ENCODE measurements around the gene SMG7. TPM values are rescaled to one million over a fixed set of nuclear protein-coding genes. Genes with fewer than 3 reads are reported as not detected.

Gene SMG7
- total RNA-seq, 1 donor: 30.7 TPM

DNA sequence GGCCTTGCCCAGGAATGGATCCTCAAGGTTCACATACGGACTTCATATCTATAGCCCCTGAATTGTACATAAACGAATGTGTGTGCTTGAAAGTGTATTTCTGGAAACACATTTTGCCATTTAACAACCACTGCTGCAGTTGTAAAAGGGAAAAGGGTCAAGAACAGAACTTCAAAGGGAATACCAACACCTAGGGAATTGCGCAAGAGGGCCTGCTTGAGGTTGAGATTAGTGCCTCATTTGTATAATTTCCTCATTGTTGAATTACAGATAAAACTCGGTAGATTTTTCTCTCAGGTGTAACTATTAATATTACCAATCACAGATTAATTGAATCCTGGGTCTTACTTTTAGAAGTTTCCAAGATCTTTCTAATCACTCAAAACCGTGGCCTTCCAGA is 111.8 kb downstream of the SMG7 start:
- DNase-seq (ENCODE audit: low read depth in 2 of 3, low spot score in 2 of 3): no peak

DNA sequence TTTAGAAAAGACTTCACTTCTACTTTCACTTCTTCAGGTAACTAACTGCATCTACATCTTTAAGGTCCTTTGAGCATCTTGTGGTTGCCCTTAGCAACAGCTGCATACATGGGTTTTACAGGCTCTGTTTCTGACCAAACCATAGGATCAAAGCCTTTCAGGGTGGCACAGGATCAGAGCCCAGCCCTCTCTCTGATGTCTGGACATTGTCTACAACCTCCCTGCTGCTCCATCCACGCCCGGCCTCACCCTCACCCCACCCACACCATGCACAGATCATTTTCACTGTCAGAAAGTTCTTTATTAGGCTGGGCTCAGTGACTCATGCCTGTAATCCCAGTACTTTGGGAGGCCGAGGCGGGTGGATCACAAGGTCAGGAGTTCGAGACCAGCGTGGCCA is 112.7 kb downstream of the SMG7 start:
- no peak for DNase-seq (ENCODE audit: low read depth in 2 of 3, low spot score in 2 of 3)

- DNase-seq (ENCODE audit: low read depth in 2 of 3, low spot score in 2 of 3): no peak
Observed at GRCh38 chr1:183586455-183586854, 114.2 kb downstream of the SMG7 start.

DNA sequence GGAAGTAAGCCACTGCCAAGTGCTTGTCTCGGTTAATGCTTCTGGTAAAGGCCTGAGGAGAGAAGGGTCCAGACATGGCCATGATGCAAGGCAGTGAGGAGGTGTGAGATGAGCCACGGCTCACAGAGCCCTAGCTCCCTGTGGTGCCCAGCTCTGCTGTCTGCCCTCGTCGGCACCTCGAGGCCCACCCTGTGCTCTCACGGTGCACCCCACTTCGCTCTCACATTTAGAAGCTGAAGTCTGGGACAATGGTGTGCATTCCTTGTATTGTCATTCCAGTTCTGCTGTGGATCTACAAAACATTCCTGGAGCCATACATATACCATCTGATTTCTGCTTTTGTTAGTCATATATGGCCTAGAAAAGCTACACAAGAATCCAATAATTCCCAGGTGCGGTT is 114.6 kb downstream of the SMG7 start:
- no peak for DNase-seq (ENCODE audit: low read depth in 2 of 3, low spot score in 2 of 3)

- no peak for DNase-seq (ENCODE audit: low read depth in 2 of 3, low spot score in 2 of 3)
Observed at GRCh38 chr1:183588827-183589226, 116.5 kb downstream of the SMG7 start.

DNA sequence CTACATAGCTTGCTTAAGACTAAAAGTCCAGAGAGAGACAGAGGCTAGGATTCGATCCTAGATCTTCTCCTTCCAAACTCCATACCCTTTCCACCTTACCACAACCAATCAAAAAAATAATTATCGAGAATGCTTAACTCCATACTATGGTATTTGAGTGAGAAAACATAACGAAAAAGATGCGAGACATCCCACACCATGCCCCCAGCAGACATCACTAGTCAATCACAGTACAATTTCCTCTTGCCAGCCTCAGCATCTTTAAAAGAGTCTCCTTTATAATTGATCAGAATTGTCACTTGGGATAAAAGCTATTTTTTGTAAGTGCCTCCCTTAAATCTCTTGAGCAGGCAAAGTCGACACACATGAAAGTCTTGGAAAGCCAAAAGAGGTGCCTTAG is 117.1 kb downstream of the SMG7 start:
- DNase-seq (ENCODE audit: low read depth in 2 of 3, low spot score in 2 of 3): no peak

DNA sequence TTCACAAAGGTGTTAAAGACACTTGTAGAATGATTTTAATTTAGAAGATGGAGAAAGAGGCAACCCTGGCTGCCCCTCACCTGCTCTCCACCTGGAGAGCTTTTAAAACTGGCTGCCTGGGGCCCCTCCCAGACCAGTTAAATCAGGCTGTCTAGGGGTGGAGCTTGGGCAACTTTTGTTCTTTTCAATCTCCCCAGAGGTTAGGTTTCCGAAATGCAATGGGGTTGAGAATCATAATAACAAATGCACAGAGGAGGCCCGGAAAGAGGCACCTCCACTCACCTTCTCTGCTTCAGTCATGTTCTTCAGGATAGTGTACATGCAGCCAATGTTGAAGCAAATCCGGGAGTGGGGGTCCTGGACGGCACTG is 117.6 kb downstream of the SMG7 start:
- no peak for DNase-seq (ENCODE audit: low read depth in 2 of 3, low spot score in 2 of 3)

DNA sequence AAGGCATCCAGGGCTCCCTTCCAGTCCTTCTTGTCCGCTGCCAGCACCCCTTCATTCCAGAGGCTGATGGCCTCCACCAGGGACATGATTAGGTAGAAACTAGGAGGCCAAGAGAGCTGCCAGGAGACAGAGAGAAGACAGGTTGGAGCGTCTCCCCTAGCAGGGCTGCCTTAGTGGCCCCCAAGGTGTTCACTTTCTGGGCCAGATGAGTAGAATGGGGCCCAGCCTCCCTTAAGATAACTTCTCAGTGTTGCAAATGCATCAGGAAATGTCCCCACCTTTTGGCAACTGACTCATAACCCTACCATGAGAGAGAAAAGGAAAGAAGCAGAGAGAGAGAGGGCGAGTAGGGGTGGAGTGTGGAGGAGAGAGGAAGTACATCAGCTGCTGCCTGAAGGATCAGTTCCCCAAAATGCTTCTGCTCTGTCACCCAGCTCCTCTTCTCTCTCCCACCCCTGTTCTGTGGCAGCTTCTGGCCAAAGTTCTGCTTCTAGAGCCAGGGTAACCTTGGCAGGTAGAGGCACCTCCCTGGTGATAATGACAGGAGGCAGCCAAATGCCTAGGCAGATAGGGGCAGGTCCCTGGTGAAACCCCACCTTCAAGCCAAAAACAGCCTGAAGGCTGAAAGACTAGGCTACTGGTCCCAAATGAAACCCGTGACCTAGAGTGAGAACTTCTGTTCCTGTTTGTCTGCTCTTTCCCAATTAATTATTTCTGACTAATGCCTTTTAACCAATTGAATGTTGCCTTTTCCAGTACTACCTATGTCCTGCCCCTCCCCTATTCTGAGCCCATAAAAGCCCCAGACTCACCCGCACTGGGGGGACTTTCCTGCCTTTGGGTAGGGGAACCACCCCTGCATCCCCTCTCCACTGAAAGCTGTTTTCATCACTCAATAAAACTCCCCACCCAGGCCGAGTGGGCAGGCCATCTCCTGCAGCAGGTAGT is 118.2 kb downstream of the SMG7 start, which contains the start of gene NCF2:
Gene NCF2, minus strand, starts transcription at position 216 of the 948 bp plus-strand sequence. Its CDS starts 130 bp downstream, at position 86.
- DNase-seq (ENCODE audit: low read depth in 2 of 3, low spot score in 2 of 3): peak in 2 of 3 donors; percentile 74 to 93

DNA sequence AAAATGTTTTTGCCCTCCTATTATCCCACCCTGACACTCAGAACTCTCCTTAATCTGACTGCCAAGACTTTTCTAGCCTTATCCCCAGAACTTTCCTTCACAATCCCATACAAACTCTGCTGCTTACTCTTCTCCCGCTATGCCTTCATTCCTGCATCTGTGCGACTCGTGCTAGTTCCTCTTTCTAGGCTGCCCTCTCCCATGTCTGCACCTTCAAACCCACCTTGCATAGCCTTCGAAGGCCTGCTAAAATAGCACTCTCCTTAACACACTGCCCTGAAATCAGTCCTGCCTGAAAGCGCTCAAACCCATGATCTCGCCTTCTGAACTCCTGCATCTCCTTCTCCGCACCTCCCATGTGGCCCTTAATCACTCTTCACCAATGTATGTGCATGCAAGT is 120.4 kb downstream of the SMG7 start:
- DNase-seq (ENCODE audit: low read depth in 2 of 3, low spot score in 2 of 3): no peak

GRCh38 chr1:183593356-183593755 is 121.1 kb downstream of the SMG7 start:
- no peak for DNase-seq (ENCODE audit: low read depth in 2 of 3, low spot score in 2 of 3)

DNA sequence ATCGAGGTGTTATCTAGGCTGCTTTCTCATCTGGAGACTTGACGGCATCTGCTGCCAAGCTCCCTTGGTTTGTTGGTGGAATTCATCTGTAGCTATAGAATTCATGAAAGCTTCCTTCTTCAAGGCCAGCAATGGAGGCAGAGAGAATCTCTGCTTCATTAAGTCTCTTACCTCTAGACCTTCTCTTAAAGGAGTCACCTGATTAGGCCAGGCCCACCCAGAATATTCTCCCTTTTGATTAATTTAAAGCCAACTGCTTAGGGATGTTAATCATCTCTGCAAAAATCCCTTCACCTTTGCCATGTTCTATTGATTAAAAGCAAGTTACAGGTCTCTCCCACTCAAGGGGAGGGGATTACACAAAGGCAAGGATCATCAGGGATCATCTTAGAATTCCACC is 123.2 kb downstream of the SMG7 start:
- DNase-seq (ENCODE audit: low read depth in 2 of 3, low spot score in 2 of 3): no peak

- DNase-seq (ENCODE audit: low read depth in 2 of 3, low spot score in 2 of 3): no peak
Observed at GRCh38 chr1:183596500-183596899, 124.2 kb downstream of the SMG7 start.

GRCh38 chr1:183597656-183598347 is 125.5 kb downstream of the SMG7 start:
- no peak for DNase-seq (ENCODE audit: low read depth in 2 of 3, low spot score in 2 of 3)

GRCh38 chr1:183598386-183598785 is 126.1 kb downstream of the SMG7 start:
- no peak for DNase-seq (ENCODE audit: low read depth in 2 of 3, low spot score in 2 of 3)

DNA sequence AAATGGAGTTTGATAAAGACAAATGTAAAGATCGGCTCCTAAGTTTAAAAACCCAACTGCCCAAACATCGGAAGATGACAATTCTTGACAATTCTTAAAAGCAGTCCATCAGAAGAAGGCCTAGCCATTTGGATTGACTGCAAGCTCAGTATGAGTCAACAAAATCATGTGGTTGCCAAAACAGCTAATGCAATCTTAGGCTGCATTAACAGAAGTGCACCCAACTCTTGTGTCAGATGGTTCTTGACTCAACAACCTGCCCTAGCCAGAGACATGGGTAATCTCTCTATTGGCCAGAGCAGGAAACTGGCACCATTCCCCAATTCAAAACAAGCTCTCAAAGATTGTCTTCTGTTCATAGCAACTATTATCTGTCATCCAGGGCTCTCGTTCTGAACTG is 127.8 kb downstream of the SMG7 start:
- no peak for DNase-seq (ENCODE audit: low read depth in 2 of 3, low spot score in 2 of 3)

DNA sequence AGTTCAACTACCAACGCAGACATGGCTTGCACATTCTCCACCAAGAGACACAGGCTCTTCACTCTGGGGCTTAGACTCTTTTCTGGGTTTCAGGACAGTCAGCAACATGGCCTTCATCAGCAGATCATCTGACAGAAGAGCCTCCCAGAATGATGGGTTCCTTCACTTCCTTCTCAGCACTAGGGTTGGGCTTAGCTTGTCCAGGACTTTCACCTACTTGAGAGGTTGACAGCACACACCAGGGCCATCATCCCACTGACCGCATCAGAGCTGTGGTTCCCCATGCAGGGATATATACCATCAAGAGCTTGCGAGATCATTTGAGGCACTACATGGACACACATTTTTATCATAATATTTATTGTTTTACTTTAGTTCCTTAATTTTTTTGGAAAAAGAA is 128.3 kb downstream of the SMG7 start:
- DNase-seq (ENCODE audit: low read depth in 2 of 3, low spot score in 2 of 3): no peak

DNA sequence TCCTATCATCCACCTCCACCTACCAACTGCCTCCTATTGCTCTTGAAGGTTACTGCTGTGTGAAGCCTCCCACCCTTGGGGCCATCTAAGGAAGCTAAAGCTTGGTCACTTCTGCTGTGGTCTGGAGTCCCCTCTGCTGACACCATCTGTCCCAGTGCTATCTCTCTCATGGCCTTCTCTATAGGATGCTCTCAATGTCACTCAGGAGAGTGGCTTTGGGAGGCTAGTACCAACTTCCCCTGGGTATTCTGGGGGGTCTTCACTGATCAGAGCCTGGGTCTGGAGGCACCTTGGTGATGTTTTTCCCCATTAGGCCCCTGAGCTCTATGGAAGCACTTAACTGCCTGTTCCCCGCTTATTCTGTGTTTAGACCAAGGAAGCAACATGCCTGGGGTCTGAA is 130.2 kb downstream of the SMG7 start:
- DNase-seq (ENCODE audit: low read depth in 2 of 3, low spot score in 2 of 3): no peak

Other genes with a start within 250 kb of the SMG7 start
- under 0.01 TPM for gene NMNAT2, start 54.1 kb upstream of the SMG7 start, total RNA-seq
- 3.0 TPM for gene NCF2, start 118.0 kb downstream of the SMG7 start, total RNA-seq
- gene ARPC5, start 163.3 kb downstream of the SMG7 start, total RNA-seq: 35.0 TPM
- gene APOBEC4, start 180.8 kb downstream of the SMG7 start, total RNA-seq: not detected

Data from hematopoietic multipotent progenitor cell (in vitro differentiated cells).